HG03457 (cell line): ENCODE measurements around the gene BRCA1.
"Not testable (repeated sequence)": the region's sequence is repeated elsewhere in the genome, so short reads cannot be mapped to it uniquely, and the experiment has no call there.

Experiments
- ATAC-seq: cut with Tn5 transposase; IDR thresholded peaks from one replicate; pipeline ENCODE4 v1.9.1; 2021; ENCODE audit warnings: moderate number of reproducible peaks; ENCODE audit not compliant: unreplicated experiment

Gene BRCA1

GRCh38 chr17:43070257-43070656 lies 54.9 kb downstream of the BRCA1 start:
- no peak for ATAC-seq

- no peak for ATAC-seq
These were observed 55.7 kb downstream of the BRCA1 start for GRCh38 chr17:43069368-43069898.

- no peak for ATAC-seq
These were observed 56.4 kb downstream of the BRCA1 start for GRCh38 chr17:43068570-43069367.

- no peak for ATAC-seq
These were observed 62.1 kb downstream of the BRCA1 start for GRCh38 chr17:43062984-43063638.

- ATAC-seq: no peak
These were observed 69.1 kb downstream of the BRCA1 start for GRCh38 chr17:43056051-43056450.

GRCh38 chr17:43053008-43053407 lies 72.2 kb downstream of the BRCA1 start:
- not testable (repeated sequence) for ATAC-seq

GRCh38 chr17:43051969-43052368 lies 73.2 kb downstream of the BRCA1 start:
- no peak for ATAC-seq

- ATAC-seq: no peak
These were observed 81.1 kb downstream of the BRCA1 start for GRCh38 chr17:43044024-43044423.

- ATAC-seq: no peak
These were observed 81.9 kb downstream of the BRCA1 start for GRCh38 chr17:43043307-43043706.

- ATAC-seq: no peak
These were observed 83.0 kb downstream of the BRCA1 start for GRCh38 chr17:43042025-43042628.

GRCh38 chr17:43040655-43041054 lies 84.5 kb downstream of the BRCA1 start:
- no peak for ATAC-seq

GRCh38 chr17:43039646-43040045 lies 85.5 kb downstream of the BRCA1 start:
- no peak for ATAC-seq

- ATAC-seq: no peak
These were observed 90.3 kb downstream of the BRCA1 start for GRCh38 chr17:43034894-43035293.

GRCh38 chr17:43033948-43034881 lies 90.9 kb downstream of the BRCA1 start:
- ATAC-seq: no peak

- ATAC-seq: no peak
These were observed 93.5 kb downstream of the BRCA1 start for GRCh38 chr17:43031666-43032065.

GRCh38 chr17:43030137-43030767 lies 94.9 kb downstream of the BRCA1 start:
- no peak for ATAC-seq

GRCh38 chr17:43028221-43028861 lies 96.8 kb downstream of the BRCA1 start:
- no peak for ATAC-seq

GRCh38 chr17:43027091-43028032 lies 97.8 kb downstream of the BRCA1 start:
- ATAC-seq: no peak

- ATAC-seq: no peak
These were observed 98.6 kb downstream of the BRCA1 start for GRCh38 chr17:43026595-43026994.
